ENCODE results near the gene EPAS1.

EPAS1 gene

DNA sequence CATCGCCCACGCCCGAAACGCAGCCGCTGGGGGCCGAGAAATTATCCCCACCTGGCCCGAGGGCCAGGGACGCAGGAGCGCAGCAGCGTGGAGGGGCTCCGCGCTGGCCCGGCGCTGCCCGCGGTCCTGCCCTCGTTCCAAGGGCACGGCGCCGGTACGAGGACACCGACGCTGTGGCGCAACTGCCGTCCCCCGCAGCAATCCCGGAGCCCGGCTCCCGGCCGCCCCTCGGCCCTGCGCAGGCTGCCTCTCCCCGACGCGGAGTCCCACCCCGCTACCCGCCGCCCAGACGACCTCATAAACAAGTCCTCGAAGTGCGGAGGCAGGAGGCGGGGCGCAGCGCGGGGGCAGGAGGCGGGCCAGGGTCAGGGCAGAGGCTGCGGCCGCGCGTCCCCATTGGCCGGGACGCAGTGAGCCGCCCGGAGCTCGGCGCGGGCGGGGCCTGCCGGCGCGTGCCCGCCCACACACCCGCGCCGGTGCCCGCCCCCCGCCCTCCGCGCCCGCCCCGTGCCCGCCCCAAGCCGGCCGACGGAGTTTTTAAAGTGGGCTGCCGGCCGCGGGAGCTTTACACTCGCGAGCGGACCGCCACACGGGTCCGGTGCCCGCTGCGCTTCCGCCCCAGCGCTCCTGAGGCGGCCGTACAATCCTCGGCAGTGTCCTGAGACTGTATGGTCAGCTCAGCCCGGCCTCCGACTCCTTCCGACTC lies at the start of gene EPAS1:
Gene EPAS1, plus strand, starts transcription at position 568 of the 706 bp plus-strand sequence. CDS start 505 bp downstream, outside the sequence.
- no peak for DNase-seq

DNA sequence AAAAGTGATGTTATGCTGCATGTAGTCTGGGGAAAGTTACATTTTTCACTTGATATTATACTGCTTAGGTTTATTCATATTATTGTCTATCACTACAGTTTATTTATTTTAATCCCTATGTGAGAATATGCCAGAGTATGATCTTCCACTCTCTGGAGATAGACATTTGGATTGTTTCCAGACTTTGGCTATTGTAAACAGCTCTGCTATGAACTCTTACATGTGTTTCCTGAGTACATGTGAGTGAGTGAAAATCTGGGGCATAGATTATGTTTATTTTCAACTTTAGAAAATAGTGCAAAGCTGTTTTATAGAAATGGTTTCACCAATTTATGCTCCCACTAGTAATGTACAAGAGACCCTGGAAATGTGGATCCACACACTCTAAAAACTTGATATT lies 49.0 kb upstream of the EPAS1 start:
- DNase-seq: no peak

DNA sequence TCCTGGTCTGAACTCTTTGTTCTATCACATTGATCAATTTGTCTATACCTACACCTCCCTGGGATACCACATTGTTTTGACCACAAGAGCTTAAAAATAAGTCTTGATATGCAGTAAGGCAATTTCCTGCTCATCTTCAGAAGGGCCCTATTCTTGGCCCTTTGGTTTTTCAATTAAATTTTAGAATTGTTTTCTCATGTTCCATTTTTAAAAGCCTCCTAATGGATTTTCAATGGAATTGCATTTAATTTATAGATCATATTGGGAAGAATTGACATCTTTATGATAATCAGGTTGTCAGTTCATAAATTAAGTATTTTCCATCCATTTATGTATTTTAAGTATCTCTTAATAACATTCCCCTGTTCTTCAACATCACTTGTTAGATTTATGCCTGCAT lies 47.6 kb upstream of the EPAS1 start:
- no peak for DNase-seq

DNA sequence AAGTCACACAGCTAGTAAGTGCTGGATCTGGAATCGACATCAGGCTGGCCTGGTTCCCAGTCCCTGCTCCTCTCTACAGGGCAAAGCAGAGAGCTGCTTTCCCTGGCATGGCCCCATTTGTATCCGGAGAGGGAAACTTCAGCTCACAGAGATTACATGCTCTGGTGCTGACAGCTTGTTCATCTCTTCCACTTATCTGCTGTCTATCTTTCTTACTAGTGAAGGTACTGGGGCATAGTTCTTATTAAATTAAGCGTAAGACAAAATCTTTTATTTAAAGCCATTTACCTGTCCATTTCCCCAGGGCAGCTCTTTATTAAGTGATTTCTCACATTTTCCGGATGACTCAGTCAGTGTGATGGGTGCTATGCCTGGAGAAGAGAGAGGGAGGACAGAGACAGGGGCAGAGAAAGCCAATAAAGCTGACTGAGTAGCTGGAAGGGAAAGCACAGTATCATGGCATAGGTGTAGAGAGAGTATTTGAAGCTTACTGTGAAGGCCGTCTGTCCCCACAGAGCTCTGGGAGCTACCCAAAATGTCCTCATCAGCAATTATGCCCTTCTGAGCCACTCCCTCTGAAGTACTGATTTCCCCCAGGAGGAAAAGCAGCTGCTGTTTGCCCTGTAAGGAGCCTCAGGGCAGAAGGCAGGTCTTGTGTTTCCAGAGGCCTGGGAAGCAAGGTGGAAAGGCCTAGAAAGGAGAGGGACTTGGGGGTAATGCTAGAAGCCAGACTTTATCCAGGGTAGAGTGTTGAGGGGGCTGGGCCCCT lies 44.1 kb upstream of the EPAS1 start:
- DNase-seq: no peak

DNA sequence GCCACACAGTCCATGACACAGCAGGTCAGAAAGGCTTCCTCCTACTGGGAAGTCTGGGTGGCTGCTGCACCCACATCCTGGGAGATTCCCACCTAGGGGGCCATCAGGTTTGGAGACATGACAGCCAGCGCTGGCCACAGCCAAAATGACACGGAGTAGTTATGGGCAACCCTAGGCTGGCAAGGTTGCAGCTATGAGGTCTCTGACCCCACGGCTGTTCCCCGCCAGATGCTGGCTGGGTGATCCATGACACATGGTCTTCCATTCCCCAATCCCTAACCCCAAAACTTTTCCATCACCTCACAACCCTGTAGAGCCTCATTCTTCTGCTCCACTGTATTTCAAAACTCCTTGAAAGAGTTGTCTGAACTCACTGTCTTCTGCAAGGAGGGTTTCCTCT lies 42.7 kb upstream of the EPAS1 start:
- no peak for DNase-seq

DNA sequence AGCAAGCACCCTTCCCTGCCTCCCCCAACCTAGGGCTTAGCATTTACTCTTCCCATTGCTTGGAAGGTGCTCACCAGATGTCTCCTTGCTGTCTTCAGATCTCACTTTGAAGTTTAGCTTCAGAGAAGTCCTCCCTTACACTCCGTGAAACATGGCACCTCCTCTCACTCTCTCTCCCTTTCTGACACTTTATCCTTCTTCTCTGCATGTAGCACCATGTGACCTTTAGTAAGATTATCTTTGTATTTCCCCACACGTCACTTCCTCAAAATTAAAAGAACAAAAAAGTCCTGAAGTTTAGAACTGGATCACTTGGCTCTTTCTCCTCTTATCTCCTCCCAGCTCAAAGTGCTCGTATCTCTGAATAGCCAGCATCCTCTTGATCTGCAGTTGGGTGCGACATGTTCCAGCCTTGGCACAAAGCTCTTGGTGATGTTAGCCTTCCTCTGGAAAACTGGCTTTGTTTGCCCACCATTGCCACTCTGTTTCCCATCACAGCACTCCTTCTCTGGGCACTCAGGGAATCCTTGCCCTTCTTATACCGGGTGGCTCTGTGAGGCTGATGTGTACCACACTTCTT lies 40.6 kb upstream of the EPAS1 start:
- DNase-seq: no peak

DNA sequence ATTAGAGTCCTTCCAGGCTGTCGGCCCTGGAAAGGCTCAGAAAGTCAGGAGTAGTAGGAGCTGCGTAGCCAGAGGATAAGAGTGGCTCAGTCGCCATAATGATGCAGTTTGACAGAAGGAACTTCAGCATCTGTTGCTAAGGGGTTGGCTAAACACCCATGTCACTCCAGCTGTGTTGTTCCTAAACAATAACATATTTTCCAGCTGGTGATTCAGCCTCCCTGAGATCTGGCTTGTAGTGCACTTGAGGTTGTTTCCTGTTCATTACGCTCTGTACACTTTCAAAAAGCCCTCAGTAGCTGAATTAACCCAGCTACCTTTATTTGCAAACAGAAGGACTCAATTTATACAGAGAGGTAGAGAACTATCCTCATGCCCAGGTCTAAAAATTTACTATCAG lies 39.7 kb upstream of the EPAS1 start:
- DNase-seq: no peak

DNA sequence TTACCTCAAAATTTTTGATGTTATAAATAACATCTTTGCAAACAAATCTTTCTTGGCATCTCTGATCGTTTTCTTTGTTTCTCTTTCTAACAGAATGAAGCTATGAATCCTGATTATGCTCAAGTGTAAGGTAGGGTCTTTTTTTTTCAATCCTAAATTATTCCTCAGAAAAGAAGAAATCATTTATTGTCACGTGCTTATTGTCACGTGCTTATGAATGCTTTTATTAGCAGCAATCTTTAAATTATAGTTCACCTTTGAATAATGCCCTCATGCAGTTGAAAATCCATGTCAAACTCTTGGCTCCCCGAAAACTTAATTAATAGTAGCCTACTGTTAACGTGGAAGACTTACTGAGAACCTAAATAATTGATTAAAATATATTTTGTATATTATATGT lies 39.2 kb upstream of the EPAS1 start:
- no peak for DNase-seq

DNA sequence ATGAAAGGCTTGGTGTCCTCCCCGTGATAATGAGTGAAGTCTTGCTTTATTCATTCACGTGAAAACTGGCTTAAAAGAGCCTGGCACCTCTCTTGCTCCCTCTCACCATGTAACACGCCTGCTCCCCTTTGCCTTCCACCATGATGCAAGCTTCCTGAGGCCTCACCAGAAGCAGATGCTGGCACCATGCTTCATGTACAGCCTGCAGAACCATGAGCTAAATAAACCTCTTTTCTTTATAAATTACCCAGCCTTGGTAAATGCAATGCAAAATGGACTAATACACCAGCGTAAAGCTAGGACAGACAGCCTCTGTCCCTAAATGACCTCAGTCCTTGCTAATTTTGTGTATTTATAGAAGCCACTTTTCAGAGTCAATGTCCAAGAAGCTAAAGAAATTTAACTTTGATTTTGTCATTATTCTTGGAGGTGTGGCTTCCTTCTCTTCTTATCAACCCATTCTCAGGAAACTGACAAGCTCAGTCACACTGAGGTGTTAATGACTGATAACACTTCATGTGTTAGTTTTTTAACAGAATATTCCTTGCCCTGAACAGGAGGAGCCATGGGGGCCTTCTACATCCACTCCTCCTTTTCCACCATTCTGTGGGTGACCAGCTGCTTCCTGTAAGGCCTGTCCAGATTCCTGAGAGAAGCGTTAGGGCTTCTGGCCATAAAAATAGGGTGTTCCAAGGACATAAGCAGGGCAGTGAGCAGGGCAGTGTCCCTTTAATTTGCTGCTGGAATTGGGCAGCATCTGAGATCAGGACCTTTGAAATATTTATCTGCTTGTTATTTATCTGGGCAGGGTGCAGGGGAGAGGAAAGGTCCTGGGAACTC lies 38.0 kb upstream of the EPAS1 start:
- no peak for DNase-seq

DNA sequence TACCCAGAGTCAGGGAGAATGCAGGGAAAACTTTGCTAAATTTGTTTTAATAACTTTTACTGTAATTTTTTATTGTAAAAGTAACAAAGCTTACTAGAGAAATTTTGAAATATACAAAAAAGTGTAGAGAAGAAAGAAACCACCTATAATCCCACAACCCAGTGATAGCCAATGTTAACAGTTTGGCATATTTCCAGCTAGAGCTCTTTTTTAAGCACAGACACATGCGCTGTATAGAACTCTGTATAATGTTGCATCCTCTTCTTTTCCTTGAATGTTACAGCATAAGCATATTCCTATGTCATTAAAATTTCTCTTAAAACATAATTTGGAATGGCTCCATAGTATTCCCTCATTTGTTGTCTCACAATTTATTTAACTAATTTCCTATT lies 37.4 kb upstream of the EPAS1 start:
- no peak for DNase-seq

DNA sequence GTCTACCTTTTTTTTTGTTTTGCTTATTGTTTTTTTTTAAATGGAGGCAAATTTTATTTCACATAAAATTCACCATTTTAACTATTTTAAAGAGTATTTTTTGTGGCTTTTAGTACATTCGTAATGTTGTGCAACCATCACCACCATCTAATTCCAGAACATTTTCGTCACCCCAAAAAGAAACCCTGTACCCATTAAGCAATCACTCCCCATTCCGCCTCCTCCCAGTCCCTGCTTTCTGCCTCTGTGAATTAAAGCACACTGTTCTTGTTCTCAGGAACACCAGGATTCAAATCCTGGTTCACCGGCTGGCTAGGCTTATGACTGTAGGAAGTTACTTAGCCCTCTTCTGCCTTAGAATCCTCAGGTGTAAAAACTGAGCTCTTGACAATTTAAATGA lies 36.9 kb upstream of the EPAS1 start:
- no peak for DNase-seq

DNA sequence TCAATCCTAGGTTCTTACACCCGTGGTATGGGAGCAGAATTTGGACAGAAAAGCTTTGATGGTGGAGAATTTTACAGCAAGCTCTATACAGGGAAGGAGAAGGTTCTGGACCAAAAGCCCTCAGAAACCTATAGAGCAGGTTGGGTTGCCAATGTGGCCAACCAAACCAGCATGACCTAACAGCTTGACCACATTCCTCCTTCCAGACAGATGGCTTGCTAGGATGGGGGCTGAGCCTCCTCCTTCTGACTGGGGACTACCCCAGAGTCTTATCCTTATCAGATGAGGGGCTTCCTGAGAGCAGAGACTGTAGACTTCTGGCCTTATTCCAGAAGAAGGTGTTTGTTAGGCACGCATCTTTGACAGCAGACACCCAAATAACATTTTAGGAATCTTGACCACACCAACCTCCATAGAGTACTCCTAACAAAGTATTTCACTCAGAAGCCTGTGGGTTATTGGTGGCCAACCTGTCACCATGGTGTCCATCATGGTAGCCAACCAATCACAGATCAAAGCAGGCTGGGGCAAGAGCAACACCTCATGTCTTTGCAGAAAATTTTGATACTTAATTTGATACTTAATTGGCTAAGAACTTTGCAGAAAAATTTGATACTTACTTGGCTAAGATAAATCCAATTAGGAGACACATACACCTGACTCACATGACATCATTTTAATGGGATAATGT lies 34.8 kb upstream of the EPAS1 start:
- no peak for DNase-seq

DNA sequence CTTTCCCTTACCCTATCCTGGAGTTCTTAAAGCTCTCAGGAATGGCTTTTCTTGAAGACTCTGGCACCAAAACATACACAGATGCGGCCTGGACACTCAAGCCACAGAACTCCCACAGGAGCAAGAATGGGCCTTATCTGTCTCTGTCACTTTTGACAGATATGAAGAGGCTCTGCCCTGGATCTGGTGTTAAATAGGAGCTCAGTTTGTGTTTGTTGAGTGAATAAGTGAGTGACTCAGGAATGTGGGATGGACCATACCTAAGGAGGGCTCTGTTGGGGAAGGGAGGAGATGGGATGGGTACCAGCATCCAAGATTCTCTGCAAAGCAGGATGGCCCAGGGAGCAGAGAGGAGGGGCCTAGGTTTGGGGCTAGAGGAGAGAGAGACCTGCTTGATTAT lies 33.9 kb upstream of the EPAS1 start:
- DNase-seq: no peak

DNA sequence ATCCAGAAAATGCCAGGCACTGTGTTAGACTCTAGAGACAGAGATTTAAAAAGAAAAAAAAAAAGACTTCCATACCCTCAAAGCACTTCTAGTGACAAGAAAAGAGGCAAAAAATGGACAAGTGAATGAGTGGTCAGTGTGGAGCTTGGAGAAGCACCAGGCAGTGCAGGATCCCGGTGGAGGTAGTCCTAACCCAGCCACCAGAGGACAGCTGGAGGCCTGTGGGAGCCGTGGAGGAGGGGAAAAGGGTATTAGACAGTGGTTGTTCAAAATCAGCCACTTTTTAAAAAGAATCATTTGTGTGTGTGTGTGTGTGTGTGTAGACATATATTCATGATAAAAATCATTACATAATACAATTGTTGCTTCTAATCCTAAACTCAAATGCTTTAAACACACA lies 32.8 kb upstream of the EPAS1 start:
- no peak for DNase-seq

DNA sequence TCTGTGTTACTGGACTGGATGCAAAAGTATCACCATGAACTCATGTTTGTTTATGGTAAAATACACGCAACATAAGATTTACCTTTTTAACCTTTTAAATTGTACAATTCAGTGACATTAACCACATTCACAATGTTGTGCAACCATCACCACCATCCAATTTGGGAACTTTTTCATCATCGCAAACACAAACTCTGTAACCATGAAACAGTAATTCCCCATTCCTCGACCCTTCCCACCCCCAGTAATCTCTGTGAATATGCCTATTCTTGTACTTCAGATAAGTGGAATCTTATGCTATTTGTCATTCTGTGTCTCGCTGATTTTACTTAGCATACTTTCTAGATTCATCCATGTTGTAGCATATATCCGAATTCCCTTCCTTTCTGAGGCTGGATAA lies 31.1 kb upstream of the EPAS1 start:
- no peak for DNase-seq

DNA sequence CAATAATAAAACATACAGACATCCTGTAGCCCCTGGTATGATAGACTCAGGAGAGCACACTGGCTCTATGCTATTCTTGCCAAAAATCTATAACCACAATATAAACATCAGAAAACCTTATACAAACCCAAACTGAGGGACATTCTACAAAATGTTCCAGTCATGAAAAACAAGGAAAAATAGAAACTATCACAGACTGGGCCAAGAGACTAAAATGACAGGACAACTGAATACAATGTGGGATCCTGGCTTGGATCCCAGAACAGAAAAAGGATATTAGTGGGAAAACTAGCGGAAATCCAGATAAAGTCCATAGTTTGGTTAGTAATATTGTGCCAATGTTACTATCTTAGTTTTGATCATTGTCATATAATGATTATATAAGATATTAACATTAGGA lies 29.6 kb upstream of the EPAS1 start:
- DNase-seq: no peak

DNA sequence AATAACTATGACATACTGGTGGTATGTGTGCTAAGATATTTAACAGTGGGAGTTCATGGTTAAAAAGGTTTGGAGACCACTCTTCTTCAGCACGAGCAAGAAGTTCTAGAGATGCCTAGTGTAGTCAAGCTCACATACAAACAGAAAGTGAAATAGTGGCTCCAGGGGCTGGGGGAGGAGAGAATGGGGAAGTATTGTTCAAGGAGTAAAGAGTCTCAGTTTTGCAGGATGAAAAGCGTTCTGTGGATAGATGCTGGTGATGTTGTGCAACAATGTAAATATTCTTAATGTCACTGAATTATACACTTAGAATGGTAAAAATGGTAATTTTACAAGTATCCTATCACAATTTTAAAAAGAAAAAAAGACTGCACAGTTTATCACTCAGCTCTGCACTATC lies 29.0 kb upstream of the EPAS1 start:
- DNase-seq: no peak

DNA sequence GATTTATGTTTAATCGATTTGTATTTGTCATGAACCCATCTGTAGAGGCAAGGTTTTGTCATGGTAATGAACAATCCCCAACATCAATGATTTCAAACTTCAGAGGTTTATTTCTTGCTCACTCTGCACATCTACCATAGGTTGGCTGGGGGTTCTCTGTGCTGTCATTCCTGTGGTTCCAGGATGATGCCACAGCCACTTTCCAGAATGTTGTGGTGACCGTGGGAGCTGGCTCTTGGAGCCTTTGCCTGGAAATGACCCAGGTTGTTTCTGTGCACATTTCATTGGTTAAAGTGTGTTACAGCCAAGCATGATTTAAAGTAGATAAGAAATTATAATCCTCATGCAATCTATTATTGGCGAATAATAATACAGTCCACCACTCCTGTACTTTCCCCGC lies 28.2 kb upstream of the EPAS1 start:
- DNase-seq: no peak

DNA sequence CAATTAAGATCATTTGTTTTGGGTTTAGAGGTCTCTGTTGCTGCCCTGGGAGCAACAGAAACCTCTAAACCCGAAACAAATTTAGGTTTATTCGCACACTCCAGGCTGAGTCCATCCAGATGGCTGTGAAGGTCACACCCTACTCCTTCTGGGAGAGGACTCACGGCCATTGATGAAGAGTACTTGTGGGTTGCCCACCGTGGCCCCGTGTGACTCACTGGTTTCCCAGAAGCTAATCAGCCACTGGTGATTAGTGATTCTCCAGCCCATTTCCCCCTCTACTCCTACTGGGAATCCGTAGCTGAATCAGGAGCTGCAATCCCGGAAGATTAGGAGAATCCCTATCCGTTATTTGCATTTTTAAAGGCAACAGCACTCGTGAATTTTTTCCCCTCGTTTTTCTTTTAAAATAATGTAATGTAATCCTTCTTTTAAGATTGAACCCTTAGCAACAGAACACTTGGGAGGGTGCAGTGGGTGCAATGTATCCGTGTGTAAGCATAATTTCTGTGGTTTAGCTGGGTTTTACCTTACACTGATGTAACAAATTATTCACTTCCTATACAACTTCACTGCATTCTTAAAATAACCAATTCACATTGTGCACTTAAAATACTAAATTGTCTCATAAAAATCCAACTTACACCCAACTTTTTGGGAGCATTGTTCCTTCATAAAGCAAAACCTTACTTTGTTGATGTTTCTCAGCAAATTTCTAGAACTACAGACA lies 27.5 kb upstream of the EPAS1 start:
- DNase-seq: no peak

DNA sequence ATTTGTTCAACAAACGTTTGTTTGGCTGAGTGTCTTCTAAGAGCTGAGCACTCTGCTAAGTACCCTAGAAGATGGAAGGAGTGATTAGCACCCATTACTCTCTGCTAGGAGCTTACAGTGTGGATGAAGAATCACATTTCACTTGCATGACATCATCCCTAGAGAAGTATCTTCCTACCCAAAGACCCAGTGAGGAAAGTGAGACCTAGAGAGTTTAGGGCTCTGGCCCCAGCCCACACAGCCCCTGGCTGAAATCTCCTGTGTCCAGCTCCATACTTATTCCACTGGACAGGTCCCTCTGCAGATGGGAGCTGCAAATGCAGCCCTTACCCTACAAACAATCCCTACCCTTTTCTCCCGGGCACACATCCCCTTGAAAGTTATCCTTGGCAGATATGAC lies 26.8 kb upstream of the EPAS1 start:
- DNase-seq: no peak

DNA sequence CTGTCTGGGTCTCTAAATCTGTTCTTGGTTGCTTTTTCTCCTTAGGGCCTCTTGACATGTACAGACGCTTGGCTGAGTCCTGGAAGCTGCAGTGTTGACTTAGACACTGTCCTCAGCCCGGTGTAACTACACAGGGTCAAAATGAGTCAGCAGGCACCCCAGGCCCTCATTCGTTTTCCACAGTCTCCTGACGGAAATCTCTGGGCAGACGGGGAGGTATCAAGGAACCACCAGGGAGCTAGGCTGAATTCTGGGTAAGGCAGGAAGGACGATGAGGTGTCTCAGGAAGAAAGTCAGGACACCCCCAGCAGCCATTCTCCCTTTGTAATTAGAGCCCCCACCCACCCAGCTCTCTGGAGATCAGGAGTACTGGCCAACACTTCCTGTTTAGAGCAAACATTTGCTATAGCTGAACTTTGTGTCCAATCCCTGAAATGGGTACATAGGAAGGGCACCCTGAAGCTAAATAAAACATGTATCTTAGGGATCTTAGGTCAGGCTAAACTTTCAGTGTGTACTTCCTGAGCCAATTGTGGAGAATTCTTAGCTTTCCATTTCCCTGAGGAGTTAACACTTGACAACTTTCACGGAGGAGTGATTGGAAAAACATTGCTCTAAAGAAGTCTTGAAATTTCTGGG lies 23.9 kb upstream of the EPAS1 start:
- no peak for DNase-seq

DNA sequence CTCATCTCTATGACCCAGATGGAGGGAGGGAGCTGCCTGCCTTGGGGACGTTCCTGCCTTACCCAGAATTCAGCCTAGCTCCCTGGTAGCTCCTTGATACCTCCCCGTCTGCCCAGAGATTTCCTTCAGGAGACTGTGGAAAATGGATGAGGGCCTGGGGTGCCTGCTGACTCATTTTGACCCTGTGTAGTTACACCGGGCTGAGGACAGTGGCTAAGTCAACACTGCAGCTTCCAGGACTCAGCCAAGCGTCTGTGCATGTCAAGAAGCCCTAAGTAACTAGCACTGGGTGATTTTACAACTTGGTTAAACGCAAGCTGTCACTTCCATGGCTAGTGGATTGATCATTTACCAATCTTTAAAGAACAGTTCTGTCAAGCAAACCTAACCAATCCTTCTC lies 23.3 kb upstream of the EPAS1 start:
- DNase-seq: no peak
